Measurements from ENCODE around the gene PTPRQ.

DNA sequence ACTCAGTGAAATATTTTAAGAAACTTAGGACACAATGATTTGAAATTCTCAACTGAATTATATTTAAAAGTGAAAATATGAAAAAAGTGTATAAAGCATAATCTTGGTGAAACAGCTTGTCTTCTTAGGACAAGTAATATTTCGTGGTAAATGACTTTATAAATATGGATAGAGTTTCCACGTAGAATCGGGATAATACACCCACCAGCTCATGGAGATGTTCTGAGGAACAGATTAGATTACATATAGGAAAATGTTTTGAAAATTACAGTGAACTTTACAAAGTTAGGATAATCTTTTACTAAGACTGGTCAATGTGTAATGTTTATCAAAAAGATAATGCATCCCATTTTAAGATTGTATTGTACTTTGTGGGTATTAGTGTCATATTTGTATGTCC is 237.8 kb downstream of the PTPRQ start:
- no peak for TF ChIP-seq EZH2 (IDR thresholded peaks at IDR 0.05; ENCODE audit: low read length)
- TF ChIP-seq, protein P1, sequence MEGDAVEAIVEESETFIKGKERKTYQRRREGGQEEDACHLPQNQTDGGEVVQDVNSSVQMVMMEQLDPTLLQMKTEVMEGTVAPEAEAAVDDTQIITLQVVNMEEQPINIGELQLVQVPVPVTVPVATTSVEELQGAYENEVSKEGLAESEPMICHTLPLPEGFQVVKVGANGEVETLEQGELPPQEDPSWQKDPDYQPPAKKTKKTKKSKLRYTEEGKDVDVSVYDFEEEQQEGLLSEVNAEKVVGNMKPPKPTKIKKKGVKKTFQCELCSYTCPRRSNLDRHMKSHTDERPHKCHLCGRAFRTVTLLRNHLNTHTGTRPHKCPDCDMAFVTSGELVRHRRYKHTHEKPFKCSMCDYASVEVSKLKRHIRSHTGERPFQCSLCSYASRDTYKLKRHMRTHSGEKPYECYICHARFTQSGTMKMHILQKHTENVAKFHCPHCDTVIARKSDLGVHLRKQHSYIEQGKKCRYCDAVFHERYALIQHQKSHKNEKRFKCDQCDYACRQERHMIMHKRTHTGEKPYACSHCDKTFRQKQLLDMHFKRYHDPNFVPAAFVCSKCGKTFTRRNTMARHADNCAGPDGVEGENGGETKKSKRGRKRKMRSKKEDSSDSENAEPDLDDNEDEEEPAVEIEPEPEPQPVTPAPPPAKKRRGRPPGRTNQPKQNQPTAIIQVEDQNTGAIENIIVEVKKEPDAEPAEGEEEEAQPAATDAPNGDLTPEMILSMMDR (optimal IDR thresholded peaks at IDR 0.05 in 1 of 3, IDR thresholded peaks at IDR 0.05 in 1 of 3, conservative IDR thresholded peaks at IDR 0.05 in 1 of 3; ENCODE audit: extremely low read depth in 1 of 3, insufficient read depth in 2 of 3, low read length in 3 of 3), result no peak

Measured in keratinocyte (primary cell).